GM12878 (cell line): Measurements from ENCODE around the gene GDF15. TPM values are rescaled to one million over a fixed set of nuclear protein-coding genes. Genes with fewer than 3 reads are reported as not detected.

Experiments used
- ATAC-seq: fragments of 200-7000 bp; cut with Tn5 transposase; 3 replicates; pipeline ENCODE4 v1.9.1; 2020; ENCODE audit warnings: mild to moderate bottlenecking, moderate library complexity
- BruUV-seq: library from RNA; stranded (reverse); fragments of 400-500 nt; replicated peaks from 2 replicates; lab custom pipeline; 2021; lab: Mats Ljungman, UMichigan
- CTCF ChIA-PET: fragments of 300-600 bp; sonication (Branson Sonifier 250); formaldehyde crosslinking; extraction: SDS; loops from one replicate; lab custom pipeline; 2021; ENCODE audit warnings: inconsistent platforms; lab: Yijun Ruan, JAX
- POLR2A ChIA-PET: fragments of 350-600 bp; formaldehyde crosslinking; extraction: SDS; loops from one replicate; lab custom pipeline; 2021; ENCODE audit warnings: inconsistent platforms; lab: Charles Lee
- RAD21 ChIA-PET: fragments of 300-600 bp; sonication (Branson Sonifier 250); formaldehyde crosslinking; loops from one replicate; lab custom pipeline; 2023; ENCODE audit warnings: antibody characterized with exemption; ENCODE audit not compliant: unreplicated experiment; lab: Charles Lee
- SMC1A ChIA-PET: fragments of 300-600 bp; sonication (Branson Sonifier 250); formaldehyde crosslinking; loops from one replicate; lab custom pipeline; 2023; ENCODE audit not compliant: unreplicated experiment, uncharacterized antibody; lab: Charles Lee
- DNase-seq: peaks from one replicate; pipeline ENCODE4 v3.0.0-alpha.2; 2011; ENCODE audit warnings: low read depth, low spot score
- FAIRE-seq: peaks from 3 replicates; lab custom pipeline; 2011; peaks lifted over from hg19 to GRCh38; lab: Jason Lieb, UNC
- H2AFZ ChIP-seq: 2 replicates; pipeline ENCODE4 v1.6.0; 2011; ENCODE audit warnings: low read depth, low read length, control low read depth; ENCODE audit not compliant: control insufficient read depth
- H3K27ac ChIP-seq: 2 replicates; pipeline ENCODE4 v1.5.1; 2011; ENCODE audit warnings: control low read depth; ENCODE audit not compliant: control insufficient read depth, insufficient read depth
- H3K27me3 ChIP-seq, 2 experiments: replicated peaks in 1 of 2; 2 replicates each; pipeline versions ENCODE4 v1.6.0 to v1.6.1; 2011; ENCODE audit warnings: low read length in 1 of 2; ENCODE audit not compliant: control insufficient read depth in 2 of 2, insufficient read depth in 2 of 2
- H3K36me3 ChIP-seq, 2 experiments: 2 replicates each; pipeline ENCODE4 v1.5.1; 2011; ENCODE audit warnings: low read length in 1 of 2; ENCODE audit not compliant: control insufficient read depth in 2 of 2, insufficient read depth in 2 of 2
- H3K4me1 ChIP-seq: 2 replicates; pipeline ENCODE4 v1.6.1; 2011; ENCODE audit warnings: mild to moderate bottlenecking, low read length, moderate library complexity, mixed read lengths; ENCODE audit not compliant: control insufficient read depth, insufficient read depth
- H3K4me2 ChIP-seq: 2 replicates; pipeline ENCODE4 v1.6.0; 2011; ENCODE audit warnings: control low read depth; ENCODE audit not compliant: control insufficient read depth, insufficient read depth
- H3K4me3 ChIP-seq: fragments of 200-600 bp; sonication (generic); 2 replicates; pipeline ENCODE4 v1.5.1; 2016
- H3K79me2 ChIP-seq: 2 replicates; pipeline ENCODE4 v1.6.0; 2011; ENCODE audit warnings: low read length; ENCODE audit not compliant: control insufficient read depth, insufficient read depth
- H3K9ac ChIP-seq: 2 replicates; pipeline ENCODE4 v1.8.0; 2011; ENCODE audit warnings: low read length, control low read depth, mixed read lengths; ENCODE audit not compliant: control insufficient read depth, insufficient read depth
- H3K9me3 ChIP-seq: replicated peaks from 3 replicates; pipeline ENCODE4 v1.5.1; 2011; ENCODE audit warnings: mild to moderate bottlenecking, low read length; ENCODE audit not compliant: control insufficient read depth, insufficient read depth
- H4K20me1 ChIP-seq: 2 replicates; pipeline ENCODE4 v1.6.0; 2011; ENCODE audit not compliant: control insufficient read depth, insufficient read depth
- BACH1 ChIP-seq: fragments of 450-650 bp; IDR thresholded peaks from 2 replicates; pipeline ENCODE4 v1.6.1; 2017; ENCODE audit warnings: mild to moderate bottlenecking, borderline replicate concordance
- BHLHE40 ChIP-seq, 2 experiments: fragments of 450-650 bp in 1 of 2; IDR thresholded peaks; 2 replicates each; pipeline ENCODE4 v1.6.1; 2011 to 2017; ENCODE audit warnings: low read depth in 2 of 2, borderline replicate concordance in 1 of 2, improper control_type of control experiment in 1 of 2, low read length in 1 of 2, mild to moderate bottlenecking in 1 of 2
- BRCA1 ChIP-seq: IDR thresholded peaks from 2 replicates; pipeline ENCODE4 v1.6.1; 2011; ENCODE audit warnings: low read depth, low read length, improper control_type of control experiment
- CHD2 ChIP-seq: IDR thresholded peaks from 2 replicates; pipeline ENCODE4 v1.6.1; 2011; ENCODE audit warnings: low read depth, low read length, improper control_type of control experiment, borderline replicate concordance
- FOXM1 ChIP-seq: IDR thresholded peaks from 2 replicates; pipeline ENCODE4 v1.6.1; 2012; ENCODE audit warnings: low read depth, mild to moderate bottlenecking, inconsistent platforms, low read length, moderate library complexity
- MEF2B ChIP-seq: fragments of 450-650 bp; IDR thresholded peaks from 2 replicates; pipeline ENCODE4 v1.6.1; 2018; ENCODE audit warnings: mild to moderate bottlenecking, moderate library complexity; ENCODE audit not compliant: partially characterized antibody, poor library complexity, severe bottlenecking
- MTA2 ChIP-seq: fragments of 450-650 bp; IDR thresholded peaks from 2 replicates; pipeline ENCODE4 v1.6.1; 2016; ENCODE audit warnings: low read depth, mild to moderate bottlenecking, moderate library complexity
- RUNX3 ChIP-seq: IDR thresholded peaks from 2 replicates; pipeline ENCODE4 v1.6.1; 2012; ENCODE audit warnings: low read length, inconsistent platforms
- SMAD5 ChIP-seq: IDR thresholded peaks from 2 replicates; pipeline ENCODE4 v1.6.1; 2016; ENCODE audit warnings: antibody characterized with exemption, low read depth
- STAT1 ChIP-seq: fragments of 450-650 bp; conservative IDR thresholded peaks from 2 replicates; pipeline ENCODE4 v1.6.1; 2014; ENCODE audit warnings: antibody characterized with exemption, mild to moderate bottlenecking
- WGBS: methylation state at CpG from one replicate; pipeline ENCODE4 v1.1.6; 2016; ENCODE audit warnings: low lambda C conversion rate; ENCODE audit not compliant: insufficient replicate concordance, insufficient coverage; ENCODE audit errors: missing lambda C conversion rate; 5-methylcytosine and 5-hydroxymethylcytosine counted together
- in situ Hi-C: fragments of 300-500 bp; cut with MboI; formaldehyde crosslinking; loops from 9 replicates; pipeline ENCODE4 v1.14.3; 2018; ENCODE audit warnings: mixed read lengths
- intact Hi-C: fragments of 100-400 bp; cut with micrococcal nuclease; formaldehyde crosslinking; loops from one replicate; pipeline ENCODE4 v1.14.2; 2022; ENCODE audit not compliant: unreplicated experiment
- polyA plus RNA-seq, 11 experiments: library from polyadenylated mRNA; depleted of rRNA in 4 of 11; unstranded in 6 of 11; stranded (reverse) in 5 of 11; fragments of >200 nt; fragmentation: Nextera tagmentation in 4 of 11; fragmentation: Illumina TruSeq in 1 of 11; extraction: Ambion mirVana in 4 of 11; extraction: Trizol in 1 of 11; gene quantifications; 1 replicate in 1 of 11; 2 replicates in 10 of 11; pipeline versions ENCODE4 v1.2.1 to v1.2.3, GENCODE V29; 2011 to 2016; ENCODE audit warnings: inconsistent platforms in 2 of 11, missing spikeins in 2 of 11, low read depth in 1 of 11
- total RNA-seq, 4 experiments: library from RNA; depleted of rRNA in 3 of 4; stranded (reverse); fragments of >200 nt in 3 of 4; fragmentation: Illumina TruSeq in 1 of 4; extraction: Trizol in 1 of 4; gene quantifications; 2 replicates each; pipeline versions ENCODE4 v1.2.1 to v1.2.3, GENCODE V29; 2013 to 2021
- TF ChIP-seq, protein P1 (sequence below): fragments of 450-650 bp; IDR thresholded peaks from 2 replicates; pipeline ENCODE4 v1.6.1; 2016; ENCODE audit warnings: mild to moderate bottlenecking
- TF ChIP-seq, protein P2 (sequence below): IDR thresholded peaks from 2 replicates; pipeline ENCODE4 v1.6.1; 2012; ENCODE audit warnings: improper control_type of control experiment, low read depth, low read length; ENCODE audit not compliant: insufficient replicate concordance
- TF ChIP-seq, protein P3 (sequence below): fragments of 450-650 bp; conservative IDR thresholded peaks from 2 replicates; pipeline ENCODE4 v1.6.1; 2017; ENCODE audit warnings: mild to moderate bottlenecking, moderate library complexity

GDF15 gene
- total and polyA plus RNA-seq, 10 of the 15 experiments (the other 5 are each of a cell fraction or from before 2014, with no cell fraction given): 0.11 to 3.6 (median 1.6) TPM; not detected in 1

DNA sequence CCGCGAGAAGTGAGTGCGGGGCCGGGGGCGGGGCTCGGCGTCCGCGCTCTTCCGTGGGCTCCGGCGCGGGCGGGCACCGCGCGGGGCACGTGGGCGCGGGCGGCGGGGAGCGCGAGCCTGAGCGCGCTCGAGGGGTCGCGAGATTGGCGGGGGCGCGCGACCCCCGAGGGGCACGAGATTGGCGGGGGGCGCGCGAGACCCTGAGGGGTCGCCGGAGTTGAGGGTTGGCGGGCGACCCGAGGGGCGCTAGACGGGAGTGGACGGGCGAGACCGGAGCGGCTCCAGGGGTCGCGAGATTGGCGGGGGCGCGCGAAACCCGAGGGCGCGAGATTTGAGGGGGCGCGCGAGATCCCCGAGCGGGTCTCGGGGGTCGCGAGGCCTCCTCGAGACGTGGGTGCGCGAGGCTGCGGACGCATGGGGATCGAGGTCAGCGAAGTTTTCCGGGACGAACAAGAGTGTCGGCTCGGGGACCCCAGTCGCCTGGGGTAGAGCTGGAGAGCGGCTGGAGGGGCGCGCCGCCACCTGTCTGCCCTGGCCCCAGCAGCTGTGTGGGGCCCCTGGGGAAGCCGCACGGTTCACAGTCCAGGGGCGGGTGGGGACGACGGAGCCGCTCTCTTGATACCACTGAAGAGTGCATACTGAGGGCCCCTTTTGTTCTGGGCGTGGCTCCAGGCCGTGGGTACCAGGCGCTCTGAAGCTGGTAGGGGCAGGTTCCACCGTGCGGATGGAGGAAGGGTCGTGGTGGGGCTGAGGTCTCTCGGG lies 33.9 kb downstream of the GDF15 start:
- Histone ChIP-seq H3K27ac (peak overlapping the region; percentile 72), H3K9me3 (no peaks in the 10 kb centered on the region), H2AFZ (peak overlapping the region; percentile 44; the same call in 1 of the 2 replicates), H3K79me2 (peaks cover 49% of the 10 kb centered on the region), H3K27me3 (no peaks in the 10 kb centered on the region), H3K4me1 (peaks cover 64% of the 10 kb centered on the region), H3K36me3 (no peaks in the 10 kb centered on the region; a peak in 1 of 4 replicates), H3K9ac (peak overlapping the region; percentile 73), H3K4me3 (peak overlapping the region; percentile 87), H4K20me1 (no peaks in the 10 kb centered on the region), H3K4me2 (peak overlapping the region; percentile 88)
- intact Hi-C loops (loop anchor here (10.0 kb wide), 1 partner anchor 215 kb away; the partner anchor contains the start of gene RAB3A), in situ Hi-C loops (no loop called here)
- DNase-seq (no peak), FAIRE-seq (no peak), ATAC-seq (peak; percentile 45)
- ChIA-PET POLR2A (interaction anchor here (0.7 to 2.0 kb wide), 6 partner anchors 9 to 239 kb away, joined by 3 to 6 read pairs (median 3); no protein-coding TSS in a partner anchor), CTCF (interaction anchor here (1.0 to 2.6 kb wide), 7 partner anchors 9 to 219 kb away, joined by 3 to 9 read pairs (median 6); partner anchors contain the start of gene KXD1), SMC1A (interaction anchor here (1.1 to 2.1 kb wide), 4 partner anchors 9 to 80 kb away, joined by 3 to 7 read pairs (median 4); no protein-coding TSS in a partner anchor), RAD21 (interaction anchor here (0.7 to 1.7 kb wide), 5 partner anchors 20 to 216 kb away, joined by 3 to 6 read pairs (median 4); partner anchors contain the start of gene RAB3A)
- WGBS: 7% methylated on average over 43 of the region's 97 CpGs
- BruUV-seq: no TSS peak
- TF ChIP-seq CHD2: peak; percentile 86
- peak; percentile 17; the same call in 1 of the 2 replicates for TF ChIP-seq SMAD5
- TF ChIP-seq BACH1: peak; percentile 33; the same call in 1 of the 2 replicates
- TF ChIP-seq MEF2B: peak; percentile 42
- peak in 1 of 2 experiments; percentile 41; a peak in 2 of 4 replicates for TF ChIP-seq BHLHE40 (IDR thresholded peaks at IDR 0.05; ENCODE audit: borderline replicate concordance in 1 of 2, low read depth in 2 of 2, low read length in 1 of 2)
- no peak for TF ChIP-seq FOXM1
- no peak for TF ChIP-seq STAT1
- TF ChIP-seq RUNX3: peak; percentile 17; the same call in 1 of the 2 replicates
- TF ChIP-seq BRCA1: peak; percentile 67
- TF ChIP-seq MTA2: peak; percentile 30; the same call in 1 of the 2 replicates
- TF ChIP-seq, protein P1, sequence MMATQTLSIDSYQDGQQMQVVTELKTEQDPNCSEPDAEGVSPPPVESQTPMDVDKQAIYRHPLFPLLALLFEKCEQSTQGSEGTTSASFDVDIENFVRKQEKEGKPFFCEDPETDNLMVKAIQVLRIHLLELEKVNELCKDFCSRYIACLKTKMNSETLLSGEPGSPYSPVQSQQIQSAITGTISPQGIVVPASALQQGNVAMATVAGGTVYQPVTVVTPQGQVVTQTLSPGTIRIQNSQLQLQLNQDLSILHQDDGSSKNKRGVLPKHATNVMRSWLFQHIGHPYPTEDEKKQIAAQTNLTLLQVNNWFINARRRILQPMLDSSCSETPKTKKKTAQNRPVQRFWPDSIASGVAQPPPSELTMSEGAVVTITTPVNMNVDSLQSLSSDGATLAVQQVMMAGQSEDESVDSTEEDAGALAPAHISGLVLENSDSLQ: 0 out of 2 replicates have a peak, but pooled peaks have one; percentile 12
- TF ChIP-seq, protein P2, sequence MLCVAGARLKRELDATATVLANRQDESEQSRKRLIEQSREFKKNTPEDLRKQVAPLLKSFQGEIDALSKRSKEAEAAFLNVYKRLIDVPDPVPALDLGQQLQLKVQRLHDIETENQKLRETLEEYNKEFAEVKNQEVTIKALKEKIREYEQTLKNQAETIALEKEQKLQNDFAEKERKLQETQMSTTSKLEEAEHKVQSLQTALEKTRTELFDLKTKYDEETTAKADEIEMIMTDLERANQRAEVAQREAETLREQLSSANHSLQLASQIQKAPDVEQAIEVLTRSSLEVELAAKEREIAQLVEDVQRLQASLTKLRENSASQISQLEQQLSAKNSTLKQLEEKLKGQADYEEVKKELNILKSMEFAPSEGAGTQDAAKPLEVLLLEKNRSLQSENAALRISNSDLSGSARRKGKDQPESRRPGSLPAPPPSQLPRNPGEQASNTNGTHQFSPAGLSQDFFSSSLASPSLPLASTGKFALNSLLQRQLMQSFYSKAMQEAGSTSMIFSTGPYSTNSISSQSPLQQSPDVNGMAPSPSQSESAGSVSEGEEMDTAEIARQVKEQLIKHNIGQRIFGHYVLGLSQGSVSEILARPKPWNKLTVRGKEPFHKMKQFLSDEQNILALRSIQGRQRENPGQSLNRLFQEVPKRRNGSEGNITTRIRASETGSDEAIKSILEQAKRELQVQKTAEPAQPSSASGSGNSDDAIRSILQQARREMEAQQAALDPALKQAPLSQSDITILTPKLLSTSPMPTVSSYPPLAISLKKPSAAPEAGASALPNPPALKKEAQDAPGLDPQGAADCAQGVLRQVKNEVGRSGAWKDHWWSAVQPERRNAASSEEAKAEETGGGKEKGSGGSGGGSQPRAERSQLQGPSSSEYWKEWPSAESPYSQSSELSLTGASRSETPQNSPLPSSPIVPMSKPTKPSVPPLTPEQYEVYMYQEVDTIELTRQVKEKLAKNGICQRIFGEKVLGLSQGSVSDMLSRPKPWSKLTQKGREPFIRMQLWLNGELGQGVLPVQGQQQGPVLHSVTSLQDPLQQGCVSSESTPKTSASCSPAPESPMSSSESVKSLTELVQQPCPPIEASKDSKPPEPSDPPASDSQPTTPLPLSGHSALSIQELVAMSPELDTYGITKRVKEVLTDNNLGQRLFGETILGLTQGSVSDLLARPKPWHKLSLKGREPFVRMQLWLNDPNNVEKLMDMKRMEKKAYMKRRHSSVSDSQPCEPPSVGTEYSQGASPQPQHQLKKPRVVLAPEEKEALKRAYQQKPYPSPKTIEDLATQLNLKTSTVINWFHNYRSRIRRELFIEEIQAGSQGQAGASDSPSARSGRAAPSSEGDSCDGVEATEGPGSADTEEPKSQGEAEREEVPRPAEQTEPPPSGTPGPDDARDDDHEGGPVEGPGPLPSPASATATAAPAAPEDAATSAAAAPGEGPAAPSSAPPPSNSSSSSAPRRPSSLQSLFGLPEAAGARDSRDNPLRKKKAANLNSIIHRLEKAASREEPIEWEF: no peak
- TF ChIP-seq, protein P3, sequence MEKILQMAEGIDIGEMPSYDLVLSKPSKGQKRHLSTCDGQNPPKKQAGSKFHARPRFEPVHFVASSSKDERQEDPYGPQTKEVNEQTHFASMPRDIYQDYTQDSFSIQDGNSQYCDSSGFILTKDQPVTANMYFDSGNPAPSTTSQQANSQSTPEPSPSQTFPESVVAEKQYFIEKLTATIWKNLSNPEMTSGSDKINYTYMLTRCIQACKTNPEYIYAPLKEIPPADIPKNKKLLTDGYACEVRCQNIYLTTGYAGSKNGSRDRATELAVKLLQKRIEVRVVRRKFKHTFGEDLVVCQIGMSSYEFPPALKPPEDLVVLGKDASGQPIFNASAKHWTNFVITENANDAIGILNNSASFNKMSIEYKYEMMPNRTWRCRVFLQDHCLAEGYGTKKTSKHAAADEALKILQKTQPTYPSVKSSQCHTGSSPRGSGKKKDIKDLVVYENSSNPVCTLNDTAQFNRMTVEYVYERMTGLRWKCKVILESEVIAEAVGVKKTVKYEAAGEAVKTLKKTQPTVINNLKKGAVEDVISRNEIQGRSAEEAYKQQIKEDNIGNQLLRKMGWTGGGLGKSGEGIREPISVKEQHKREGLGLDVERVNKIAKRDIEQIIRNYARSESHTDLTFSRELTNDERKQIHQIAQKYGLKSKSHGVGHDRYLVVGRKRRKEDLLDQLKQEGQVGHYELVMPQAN: peak; percentile 75; the same call in 1 of the 2 replicates
